Endothelial cell (in vitro differentiated cells): ENCODE measurements around the gene UBAC2. TPM values are rescaled to one million over a fixed set of nuclear protein-coding genes. Genes with fewer than 3 reads are reported as not detected.

Experiments used
- DNase-seq: peaks from one replicate; pipeline ENCODE4 v3.0.0; 2021; ENCODE audit warnings: low spot score
- H3K27ac Mint-ChIP-seq: one replicate; pipeline ENCODE4 v1.8.0; 2021; ENCODE audit warnings: mixed read lengths, inconsistent platforms; ENCODE audit not compliant: unreplicated experiment
- H3K27me3 Mint-ChIP-seq: one replicate; pipeline ENCODE4 v1.8.0; 2021; ENCODE audit warnings: mild to moderate bottlenecking, moderate library complexity, mixed read lengths, inconsistent platforms; ENCODE audit not compliant: unreplicated experiment
- H3K36me3 Mint-ChIP-seq: one replicate; pipeline ENCODE4 v1.8.0; 2021; ENCODE audit warnings: mild to moderate bottlenecking, low read depth, mixed read lengths, inconsistent platforms; ENCODE audit not compliant: unreplicated experiment
- H3K4me1 Mint-ChIP-seq: one replicate; pipeline ENCODE4 v1.8.0; 2021; ENCODE audit warnings: mild to moderate bottlenecking, mixed read lengths, inconsistent platforms; ENCODE audit not compliant: unreplicated experiment
- H3K4me3 Mint-ChIP-seq: one replicate; pipeline ENCODE4 v1.8.0; 2021; ENCODE audit warnings: mild to moderate bottlenecking, mixed read lengths, inconsistent platforms; ENCODE audit not compliant: unreplicated experiment
- H3K9me3 Mint-ChIP-seq: one replicate; pipeline ENCODE4 v1.8.0; 2021; ENCODE audit warnings: mixed read lengths, inconsistent platforms; ENCODE audit not compliant: unreplicated experiment
- CTCF ChIP-seq: fragments of 200-600 bp; sonication (generic); IDR thresholded peaks from one replicate; pipeline ENCODE4 v1.5.0; 2021; ENCODE audit warnings: antibody characterized with exemption; ENCODE audit not compliant: unreplicated experiment
- total RNA-seq: library from RNA; stranded (reverse); fragmentation: NEBNext Ultra II Directional; extraction: Animal tissue kit (Norgen Biotek cat#: 25700); gene quantifications from one replicate; pipeline ENCODE4 v1.2.1, GENCODE V29; 2021; ENCODE audit not compliant: unreplicated experiment

Gene UBAC2
- total RNA-seq, 1 donor from 2014 or later = 58.6 TPM

- H3K4me3 Mint-ChIP-seq = no peak overlapping the region
- no peaks in the 10 kb centered on the region for H3K4me1 Mint-ChIP-seq
- no peak overlapping the region for H3K27ac Mint-ChIP-seq
- H3K36me3 Mint-ChIP-seq = no peaks in the 10 kb centered on the region
- H3K27me3 Mint-ChIP-seq = peaks cover 1% of the 10 kb centered on the region
- no peaks in the 10 kb centered on the region for H3K9me3 Mint-ChIP-seq
- DNase-seq = no peak
- TF ChIP-seq CTCF = no peak
Measured at GRCh38 chr13:99299256-99299919, 98.7 kb downstream of the UBAC2 start.

- no peak overlapping the region for H3K27ac Mint-ChIP-seq
- no peak overlapping the region for H3K4me3 Mint-ChIP-seq
- no peaks in the 10 kb centered on the region for H3K36me3 Mint-ChIP-seq
- H3K27me3 Mint-ChIP-seq = peaks cover 1% of the 10 kb centered on the region
- no peak for TF ChIP-seq CTCF
- H3K4me1 Mint-ChIP-seq = no peaks in the 10 kb centered on the region
- DNase-seq = no peak
- no peaks in the 10 kb centered on the region for H3K9me3 Mint-ChIP-seq
Measured at GRCh38 chr13:99299920-99300341, 99.3 kb downstream of the UBAC2 start.

- DNase-seq = no peak
- Mint-ChIP-seq H3K9me3 (no peaks in the 10 kb centered on the region), H3K4me3 (no peak overlapping the region), H3K36me3 (no peaks in the 10 kb centered on the region), H3K4me1 (no peaks in the 10 kb centered on the region), H3K27ac (no peak overlapping the region), H3K27me3 (no peaks in the 10 kb centered on the region)
- no peak for TF ChIP-seq CTCF
Measured at GRCh38 chr13:99301056-99301838, 100.6 kb downstream of the UBAC2 start.

GRCh38 chr13:99301913-99302636, 101.4 kb downstream of the UBAC2 start:
- Mint-ChIP-seq H3K36me3 (no peaks in the 10 kb centered on the region), H3K27me3 (no peaks in the 10 kb centered on the region), H3K4me1 (no peaks in the 10 kb centered on the region), H3K4me3 (no peak overlapping the region), H3K9me3 (no peaks in the 10 kb centered on the region), H3K27ac (no peak overlapping the region)
- TF ChIP-seq CTCF = no peak
- DNase-seq = no peak
